GM19468 (cell line): ENCODE measurements around the gene SPON1.

Experiments used
- ATAC-seq: cut with Tn5 transposase; IDR thresholded peaks from one replicate; pipeline ENCODE4 v1.9.1; 2021; ENCODE audit warnings: mild to moderate bottlenecking, moderate library complexity, moderate number of reproducible peaks; ENCODE audit not compliant: unreplicated experiment; ENCODE audit errors: extremely low read depth

Gene SPON1

GRCh38 chr11:14306481-14306880 lies 344.0 kb downstream of the SPON1 start:
- no peak for ATAC-seq

GRCh38 chr11:14308114-14308896 lies 345.8 kb downstream of the SPON1 start:
- peak; percentile 40 for ATAC-seq

GRCh38 chr11:14308897-14309387 lies 346.4 kb downstream of the SPON1 start:
- ATAC-seq, result no peak

- ATAC-seq, result no peak
Observed at GRCh38 chr11:14309425-14310192, 347.1 kb downstream of the SPON1 start.

- ATAC-seq, result no peak
Observed at GRCh38 chr11:14310679-14311078, 348.2 kb downstream of the SPON1 start.

- ATAC-seq, result no peak
Observed at GRCh38 chr11:14312736-14313438, 350.4 kb downstream of the SPON1 start.

GRCh38 chr11:14314127-14314526 lies 351.6 kb downstream of the SPON1 start:
- peak; percentile 19 for ATAC-seq

GRCh38 chr11:14315130-14315529 lies 352.6 kb downstream of the SPON1 start:
- ATAC-seq, result no peak
